MCF 10A (cell line): ENCODE results near the gene CDHR2. TPM values are rescaled to one million over a fixed set of nuclear protein-coding genes. Genes with fewer than 3 reads are reported as not detected.

Source experiments
- BruUV-seq: library from RNA; stranded (reverse); fragments of 400-500 nt; replicated peaks from 2 replicates; lab custom pipeline; 2021; lab: Mats Ljungman, UMichigan
- CTCF ChIA-PET: fragments of 300-600 bp; sonication (Branson Sonifier 250); formaldehyde crosslinking; extraction: SDS; loops from one replicate; lab custom pipeline; 2021; ENCODE audit warnings: antibody characterized with exemption, inconsistent platforms; lab: Yijun Ruan, JAX
- POLR2A ChIA-PET: fragments of 300-600, 350-650 bp; sonication (Branson Sonifier 250); formaldehyde crosslinking; extraction: SDS; loops from one replicate; lab custom pipeline; 2020; ENCODE audit warnings: antibody characterized with exemption, inconsistent platforms; lab: Yijun Ruan, JAX
- DNase-seq: peaks from one replicate; pipeline ENCODE4 v3.0.0-alpha.2; 2018; ENCODE audit not compliant: unreplicated experiment
- H3K27ac Mint-ChIP-seq: one replicate; pipeline ENCODE4 v1.8.0; 2022; ENCODE audit warnings: mild to moderate bottlenecking, low read depth, mixed read lengths; ENCODE audit not compliant: unreplicated experiment
- H3K27me3 Mint-ChIP-seq: one replicate; pipeline ENCODE4 v1.8.0; 2022; ENCODE audit warnings: mixed read lengths; ENCODE audit not compliant: insufficient read depth, unreplicated experiment
- H3K36me3 Mint-ChIP-seq: one replicate; pipeline ENCODE4 v1.8.0; 2022; ENCODE audit warnings: mild to moderate bottlenecking, moderate library complexity, mixed read lengths; ENCODE audit not compliant: insufficient read depth, unreplicated experiment
- H3K4me1 Mint-ChIP-seq: one replicate; pipeline ENCODE4 v1.8.0; 2022; ENCODE audit warnings: mixed read lengths; ENCODE audit not compliant: insufficient read depth, unreplicated experiment
- H3K4me3 Mint-ChIP-seq: one replicate; pipeline ENCODE4 v1.8.0; 2022; ENCODE audit warnings: mild to moderate bottlenecking, moderate library complexity, mixed read lengths; ENCODE audit not compliant: unreplicated experiment
- H3K9me3 Mint-ChIP-seq: one replicate; pipeline ENCODE4 v1.8.0; 2022; ENCODE audit warnings: mixed read lengths; ENCODE audit not compliant: unreplicated experiment
- intact Hi-C: fragments of 100-400 bp; cut with micrococcal nuclease; formaldehyde crosslinking; loops from 2 replicates; pipeline ENCODE4 v1.14.1; 2022
- total RNA-seq: library from RNA; stranded (reverse); gene quantifications from 2 replicates; pipeline ENCODE4 v1.2.3, GENCODE V29; 2022
- TF ChIP-seq, protein P1 (sequence below): fragments of 200-600 bp; IDR thresholded peaks from one replicate; pipeline ENCODE4 v1.8.0; 2022; ENCODE audit warnings: antibody characterized with exemption, mild to moderate bottlenecking; ENCODE audit not compliant: unreplicated experiment

The CDHR2 gene
- total RNA-seq, 1 experiment from 2014 or later = 0.09 TPM

DNA sequence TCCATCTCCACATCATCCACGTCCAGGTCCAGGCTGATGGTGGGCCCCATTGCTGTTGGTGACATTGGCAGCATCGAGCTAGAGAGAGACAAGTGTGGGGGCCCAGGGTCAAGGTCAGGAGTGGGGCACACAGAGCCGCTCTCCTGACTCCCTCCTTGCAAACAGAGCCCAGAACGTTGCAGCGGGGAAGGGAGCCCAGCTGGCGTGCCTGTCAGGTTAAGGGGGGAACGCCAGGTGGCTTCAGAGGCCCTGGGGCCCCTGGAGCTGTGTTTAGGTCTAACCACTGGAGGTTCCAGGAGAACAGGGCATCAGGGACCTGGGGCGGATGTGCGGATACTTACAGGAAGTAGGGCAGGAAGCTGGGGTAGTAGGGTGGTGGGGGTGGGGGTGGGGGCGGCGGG lies 19.4 kb upstream of the CDHR2 start:
- CTCF ChIA-PET = interaction anchor here (1.3 kb wide), 1 partner anchor 36 kb away, joined by 3 read pairs; no protein-coding TSS in a partner anchor
- no peak overlapping the region for H3K4me3 Mint-ChIP-seq
- H3K27ac Mint-ChIP-seq = no peak overlapping the region
- intact Hi-C loops = no loop called here
- peaks cover 16% of the 10 kb centered on the region for H3K4me1 Mint-ChIP-seq
- TF ChIP-seq, protein P1, sequence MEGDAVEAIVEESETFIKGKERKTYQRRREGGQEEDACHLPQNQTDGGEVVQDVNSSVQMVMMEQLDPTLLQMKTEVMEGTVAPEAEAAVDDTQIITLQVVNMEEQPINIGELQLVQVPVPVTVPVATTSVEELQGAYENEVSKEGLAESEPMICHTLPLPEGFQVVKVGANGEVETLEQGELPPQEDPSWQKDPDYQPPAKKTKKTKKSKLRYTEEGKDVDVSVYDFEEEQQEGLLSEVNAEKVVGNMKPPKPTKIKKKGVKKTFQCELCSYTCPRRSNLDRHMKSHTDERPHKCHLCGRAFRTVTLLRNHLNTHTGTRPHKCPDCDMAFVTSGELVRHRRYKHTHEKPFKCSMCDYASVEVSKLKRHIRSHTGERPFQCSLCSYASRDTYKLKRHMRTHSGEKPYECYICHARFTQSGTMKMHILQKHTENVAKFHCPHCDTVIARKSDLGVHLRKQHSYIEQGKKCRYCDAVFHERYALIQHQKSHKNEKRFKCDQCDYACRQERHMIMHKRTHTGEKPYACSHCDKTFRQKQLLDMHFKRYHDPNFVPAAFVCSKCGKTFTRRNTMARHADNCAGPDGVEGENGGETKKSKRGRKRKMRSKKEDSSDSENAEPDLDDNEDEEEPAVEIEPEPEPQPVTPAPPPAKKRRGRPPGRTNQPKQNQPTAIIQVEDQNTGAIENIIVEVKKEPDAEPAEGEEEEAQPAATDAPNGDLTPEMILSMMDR = no peak
- no peaks in the 10 kb centered on the region for H3K27me3 Mint-ChIP-seq
- peaks cover 50% of the 10 kb centered on the region for H3K36me3 Mint-ChIP-seq
- POLR2A ChIA-PET = interaction anchor here (0.6 kb wide), 1 partner anchor 925 kb away, joined by 3 read pairs; no protein-coding TSS in a partner anchor
- no peak for DNase-seq
- no TSS peak for BruUV-seq
- H3K9me3 Mint-ChIP-seq = no peaks in the 10 kb centered on the region

DNA sequence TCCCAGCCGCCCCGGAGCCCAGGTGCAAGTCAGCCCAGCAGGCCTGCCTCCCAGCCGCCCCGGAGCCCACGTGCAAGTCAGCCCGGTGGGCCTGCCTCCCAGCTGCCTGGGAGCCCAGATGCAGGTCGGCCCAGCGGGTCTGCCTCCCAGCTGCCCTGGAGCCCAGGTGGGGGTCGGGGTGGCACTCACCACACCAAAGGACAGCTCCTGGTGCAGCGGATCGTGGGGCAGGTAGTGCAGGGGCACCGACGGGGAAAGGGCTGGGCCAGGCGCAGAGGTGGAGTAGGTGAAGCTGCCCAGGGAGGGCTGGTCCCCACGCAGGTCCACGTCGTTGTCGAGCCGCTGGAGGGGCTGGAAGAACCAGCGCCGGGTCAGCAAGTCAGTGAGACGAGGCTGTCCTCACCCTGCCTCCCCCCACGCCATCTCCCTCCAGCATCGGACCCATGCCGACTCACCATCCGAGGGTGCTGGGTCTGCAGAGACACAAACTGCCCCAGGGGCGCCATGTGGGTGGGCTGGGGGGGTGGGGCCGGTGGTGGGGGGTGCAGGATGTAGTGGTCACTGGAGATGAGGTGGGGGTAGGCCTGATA lies 18.7 kb upstream of the CDHR2 start:
- TF ChIP-seq, protein P1 = no peak
- CTCF ChIA-PET = interaction anchor here (4.3 kb wide), 1 partner anchor 83 kb away, joined by 15 read pairs; the partner anchor contains the start of gene FAF2
- intact Hi-C loops = no loop called here
- peaks cover 24% of the 10 kb centered on the region for H3K4me1 Mint-ChIP-seq
- no TSS peak for BruUV-seq
- no peak overlapping the region for H3K27ac Mint-ChIP-seq
- POLR2A ChIA-PET = interaction anchor here (1.0 to 1.2 kb wide), 2 partner anchors 12 to 17 kb away, joined by 3 to 5 read pairs; no protein-coding TSS in a partner anchor
- no peak for DNase-seq
- no peaks in the 10 kb centered on the region for H3K9me3 Mint-ChIP-seq
- H3K36me3 Mint-ChIP-seq = peaks cover 56% of the 10 kb centered on the region
- no peak overlapping the region for H3K4me3 Mint-ChIP-seq
- no peaks in the 10 kb centered on the region for H3K27me3 Mint-ChIP-seq

DNA sequence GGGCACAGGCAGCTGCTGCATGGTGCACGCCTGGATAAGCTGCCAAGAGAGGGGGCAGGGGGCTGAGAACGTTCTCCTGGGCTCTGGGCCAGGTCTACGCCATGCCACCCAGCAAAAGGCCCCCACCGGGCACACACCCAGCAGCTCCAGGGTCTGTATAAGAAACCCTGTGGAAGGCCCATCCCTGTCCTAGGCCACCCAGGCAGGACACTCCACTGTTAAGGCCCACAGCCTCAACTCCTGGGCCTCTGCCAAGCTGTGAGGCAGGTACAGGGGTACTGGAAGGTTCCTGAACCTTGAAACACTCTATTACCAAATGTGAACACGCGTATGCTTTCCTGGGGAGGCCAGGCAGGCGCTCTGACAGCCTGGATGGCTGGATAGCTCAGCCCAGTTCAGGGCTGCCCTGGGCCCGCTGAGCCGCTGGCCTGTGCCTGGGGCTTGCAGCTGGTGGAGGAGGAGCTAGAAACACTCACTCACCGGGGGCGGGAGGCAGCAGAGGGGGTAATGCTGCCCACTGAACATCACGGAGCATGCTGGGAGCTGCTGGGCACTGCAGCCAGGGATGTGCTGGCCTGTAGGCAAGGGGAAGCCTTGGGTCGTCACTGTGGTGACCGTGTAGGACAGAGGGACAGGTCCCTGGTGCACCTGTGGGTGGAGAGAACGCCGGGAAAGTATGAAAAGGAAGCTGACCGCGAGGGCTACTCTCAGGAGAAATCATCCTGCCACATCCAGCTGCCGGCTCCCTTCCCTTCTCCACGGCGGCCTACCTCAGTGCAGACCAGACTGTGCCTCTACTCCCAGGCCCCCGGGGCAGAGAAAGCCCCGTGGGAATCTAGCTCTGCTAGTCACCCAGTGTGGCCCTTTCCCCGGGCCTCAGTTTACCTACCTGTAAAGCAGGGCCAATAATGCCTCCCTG lies 17.9 kb upstream of the CDHR2 start:
- H3K27me3 Mint-ChIP-seq = no peaks in the 10 kb centered on the region
- intact Hi-C loops = no loop called here
- BruUV-seq = no TSS peak
- H3K36me3 Mint-ChIP-seq = peaks cover 61% of the 10 kb centered on the region
- H3K9me3 Mint-ChIP-seq = no peaks in the 10 kb centered on the region
- POLR2A ChIA-PET = interaction anchor here (0.6 to 1.2 kb wide), 3 partner anchors 11 to 991 kb away, joined by 3 to 5 read pairs (median 3); no protein-coding TSS in a partner anchor
- H3K27ac Mint-ChIP-seq = no peak overlapping the region
- CTCF ChIA-PET = interaction anchor here (0.6 to 4.3 kb wide), 2 partner anchors 47 to 83 kb away, joined by 4 to 15 read pairs; partner anchors contain the start of gene FAF2
- peaks cover 26% of the 10 kb centered on the region for H3K4me1 Mint-ChIP-seq
- no peak overlapping the region for H3K4me3 Mint-ChIP-seq
- TF ChIP-seq, protein P1 = no peak
- DNase-seq = no peak
